ENCODE measurements around the gene ACAP2.

- TF ChIP-seq CTCF (IDR thresholded peaks at IDR 0.05; ENCODE audit: insufficient read depth, low read depth, low read length), result no peak
- no peak for TF ChIP-seq EZH2 (IDR thresholded peaks at IDR 0.05; ENCODE audit: insufficient read depth, low read length)
These were observed 19.4 kb upstream of the ACAP2 start for GRCh38 chr3:195462308-195462610.
